ENCODE data around the gene PBX1. TPM values are rescaled to one million over a fixed set of nuclear protein-coding genes. Genes with fewer than 3 reads are reported as not detected.

The PBX1 gene
- total RNA-seq, 4 donors from 2014 or later: 25.8 to 31.0 (median 27.1) TPM

DNA sequence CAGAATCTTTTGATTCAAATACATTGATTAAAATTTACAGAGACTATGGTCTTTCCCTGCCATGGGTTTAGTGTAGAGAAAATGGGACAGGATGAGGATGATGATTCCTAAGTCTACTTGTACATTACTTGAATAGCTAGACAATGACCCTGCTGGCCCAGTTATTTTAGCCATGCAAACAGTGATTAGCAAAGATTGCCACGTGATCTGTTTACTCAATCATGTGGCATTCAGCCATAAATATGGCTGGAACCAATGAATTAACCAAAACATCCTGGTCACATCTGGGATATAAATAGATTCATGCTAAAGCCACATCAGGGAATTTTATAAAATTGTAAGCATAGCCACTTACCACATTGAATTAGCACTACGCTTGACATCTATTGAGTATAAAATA lies 167.3 kb downstream of the PBX1 start:
- 64 to 68% methylated on average over 2 of the region's 2 CpGs for WGBS, 2 donors
- H3K4me3 ChIP-seq: no peak overlapping the region
- no peaks in the 10 kb centered on the region for H3K9me3 ChIP-seq
- no peaks in the 10 kb centered on the region for H3K27me3 ChIP-seq
- H3K27ac ChIP-seq: no peak overlapping the region
- peaks cover 0 to 12% (median 0%) of the 10 kb centered on the region in 4 donors for H3K4me1 ChIP-seq
- DNase-seq (ENCODE audit: low spot score in 2 of 2): no peak
- TF ChIP-seq POLR2A (IDR thresholded peaks at IDR 0.05) (no peak), EP300 (IDR thresholded peaks at IDR 0.05) (no peak)
- TF ChIP-seq, protein P1, sequence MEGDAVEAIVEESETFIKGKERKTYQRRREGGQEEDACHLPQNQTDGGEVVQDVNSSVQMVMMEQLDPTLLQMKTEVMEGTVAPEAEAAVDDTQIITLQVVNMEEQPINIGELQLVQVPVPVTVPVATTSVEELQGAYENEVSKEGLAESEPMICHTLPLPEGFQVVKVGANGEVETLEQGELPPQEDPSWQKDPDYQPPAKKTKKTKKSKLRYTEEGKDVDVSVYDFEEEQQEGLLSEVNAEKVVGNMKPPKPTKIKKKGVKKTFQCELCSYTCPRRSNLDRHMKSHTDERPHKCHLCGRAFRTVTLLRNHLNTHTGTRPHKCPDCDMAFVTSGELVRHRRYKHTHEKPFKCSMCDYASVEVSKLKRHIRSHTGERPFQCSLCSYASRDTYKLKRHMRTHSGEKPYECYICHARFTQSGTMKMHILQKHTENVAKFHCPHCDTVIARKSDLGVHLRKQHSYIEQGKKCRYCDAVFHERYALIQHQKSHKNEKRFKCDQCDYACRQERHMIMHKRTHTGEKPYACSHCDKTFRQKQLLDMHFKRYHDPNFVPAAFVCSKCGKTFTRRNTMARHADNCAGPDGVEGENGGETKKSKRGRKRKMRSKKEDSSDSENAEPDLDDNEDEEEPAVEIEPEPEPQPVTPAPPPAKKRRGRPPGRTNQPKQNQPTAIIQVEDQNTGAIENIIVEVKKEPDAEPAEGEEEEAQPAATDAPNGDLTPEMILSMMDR (IDR thresholded peaks at IDR 0.05): no peak
- H3K36me3 ChIP-seq: no peaks in the 10 kb centered on the region

GRCh38 chr1:164728719-164729118 lies 169.7 kb downstream of the PBX1 start:
- no peak for DNase-seq (ENCODE audit: low spot score in 2 of 2)
- no peaks in the 10 kb centered on the region for H3K9me3 ChIP-seq
- no peaks in the 10 kb centered on the region for H3K27me3 ChIP-seq
- H3K27ac ChIP-seq: no peak overlapping the region
- TF ChIP-seq, protein P1 (IDR thresholded peaks at IDR 0.05): no peak
- TF ChIP-seq EP300 (IDR thresholded peaks at IDR 0.05) (no peak), POLR2A (IDR thresholded peaks at IDR 0.05) (no peak)
- WGBS, 2 donors: 80 to 89% methylated on average over 5 of the region's 5 CpGs
- no peak overlapping the region for H3K4me3 ChIP-seq
- no peaks in the 10 kb centered on the region for H3K36me3 ChIP-seq
- no peaks in the 10 kb centered on the region for H3K4me1 ChIP-seq

DNA sequence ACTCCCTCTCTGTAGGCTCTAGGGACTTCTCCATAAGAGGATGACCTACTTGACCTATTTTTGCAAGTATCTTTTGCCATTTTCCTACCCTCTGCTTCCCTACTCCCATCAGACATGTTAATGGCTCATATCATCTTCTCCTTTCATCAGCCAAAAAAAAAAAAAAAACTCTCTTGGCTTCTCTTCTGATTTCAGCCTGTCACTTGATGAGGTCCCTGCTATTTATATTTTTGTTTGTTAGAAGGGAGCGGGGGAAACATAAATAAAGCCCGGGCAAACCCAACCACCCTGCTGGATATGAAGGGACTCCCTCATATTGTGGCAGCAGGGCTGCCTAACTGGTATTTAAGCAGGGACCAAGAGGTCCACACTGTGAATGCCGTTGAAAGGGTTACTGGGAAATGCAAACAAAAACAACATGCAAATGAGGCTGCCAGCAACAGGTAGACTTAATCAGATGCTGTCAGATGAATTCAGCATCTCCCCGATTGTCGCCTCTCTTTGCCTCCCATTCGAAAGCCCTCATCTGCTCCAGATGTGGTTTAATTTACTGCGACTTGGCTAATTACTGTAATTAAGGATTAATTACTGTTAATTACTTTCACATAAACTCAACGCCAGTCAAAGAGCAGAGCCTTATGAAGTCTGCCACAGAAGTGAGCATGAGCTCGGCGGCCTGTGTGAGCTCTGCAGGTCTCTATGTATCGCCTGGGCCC lies 172.3 kb downstream of the PBX1 start:
- H3K4me3 ChIP-seq: no peak overlapping the region
- 80 to 84% methylated on average over 8 to 11 of the region's 11 CpGs for WGBS, 2 donors
- no peaks in the 10 kb centered on the region for H3K36me3 ChIP-seq
- H3K4me1 ChIP-seq: peaks cover 0 to 8% (median 0%) of the 10 kb centered on the region in 4 donors
- H3K27ac ChIP-seq: no peak overlapping the region
- H3K27me3 ChIP-seq: no peaks in the 10 kb centered on the region
- TF ChIP-seq, protein P1 (IDR thresholded peaks at IDR 0.05): no peak
- TF ChIP-seq EP300 (IDR thresholded peaks at IDR 0.05) (no peak), POLR2A (IDR thresholded peaks at IDR 0.05) (no peak)
- no peaks in the 10 kb centered on the region for H3K9me3 ChIP-seq
- DNase-seq (ENCODE audit: low spot score in 2 of 2): no peak

DNA sequence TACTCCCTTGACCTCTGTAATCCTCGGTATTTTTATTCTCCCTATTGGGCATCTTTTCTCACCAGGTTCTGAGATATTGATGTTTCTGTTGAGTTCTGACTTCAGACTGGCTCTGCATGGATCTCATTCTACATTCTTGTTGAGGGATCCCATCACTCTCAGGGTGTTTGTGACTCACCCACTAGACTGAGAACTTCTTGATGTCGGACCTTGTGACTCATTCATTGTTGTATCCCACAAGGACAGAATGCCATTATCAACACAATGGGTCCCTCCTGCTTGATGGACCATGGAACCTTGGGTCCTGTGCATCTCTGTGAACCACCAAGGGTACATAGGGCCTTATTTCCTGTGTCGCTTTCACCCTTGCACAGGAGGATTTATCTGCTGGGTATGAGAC lies 174.1 kb downstream of the PBX1 start:
- Histone ChIP-seq H3K27ac (no peak overlapping the region), H3K4me1 (peaks cover 0 to 8% (median 0%) of the 10 kb centered on the region in 4 donors), H3K4me3 (no peak overlapping the region), H3K9me3 (no peaks in the 10 kb centered on the region), H3K36me3 (no peaks in the 10 kb centered on the region), H3K27me3 (no peaks in the 10 kb centered on the region)
- no peak for DNase-seq (ENCODE audit: low spot score in 2 of 2)
- TF ChIP-seq, protein P1 (IDR thresholded peaks at IDR 0.05): no peak
- no peak for TF ChIP-seq EP300 (IDR thresholded peaks at IDR 0.05)
- no peak for TF ChIP-seq POLR2A (IDR thresholded peaks at IDR 0.05)
- 87% methylated on average over 3 of the region's 3 CpGs for WGBS, 2 donors

DNA sequence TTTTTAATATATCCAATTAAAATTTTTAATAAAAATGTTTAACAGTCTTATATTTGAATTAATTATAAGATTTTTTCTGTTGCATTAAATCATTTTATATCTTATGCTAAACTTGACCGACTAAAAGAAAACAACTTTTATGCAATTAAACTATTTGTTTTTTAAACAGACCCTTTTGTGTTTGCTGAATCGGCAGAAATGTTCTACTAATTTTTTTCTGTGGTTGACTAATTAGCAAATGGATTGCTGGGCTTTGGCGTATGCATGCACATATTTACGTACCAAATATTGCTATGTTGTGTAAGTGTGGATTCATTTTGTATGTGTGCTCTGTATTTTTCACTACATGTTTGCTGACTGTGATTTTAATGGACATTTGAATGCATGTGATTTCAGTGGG lies 174.8 kb downstream of the PBX1 start:
- H3K4me1 ChIP-seq: peaks cover 0 to 8% (median 0%) of the 10 kb centered on the region in 4 donors
- H3K9me3 ChIP-seq: no peaks in the 10 kb centered on the region
- no peak overlapping the region for H3K4me3 ChIP-seq
- H3K36me3 ChIP-seq: no peaks in the 10 kb centered on the region
- 81 to 88% methylated on average over 4 of the region's 4 CpGs for WGBS, 2 donors
- H3K27me3 ChIP-seq: no peaks in the 10 kb centered on the region
- no peak for DNase-seq (ENCODE audit: low spot score in 2 of 2)
- H3K27ac ChIP-seq: no peak overlapping the region
- TF ChIP-seq POLR2A (IDR thresholded peaks at IDR 0.05): no peak
- no peak for TF ChIP-seq EP300 (IDR thresholded peaks at IDR 0.05)
- TF ChIP-seq, protein P1 (IDR thresholded peaks at IDR 0.05): no peak
